Astrocyte of the cerebellum (primary cell): ENCODE measurements around the gene PEAK1.

Source experiments
- DNase-seq: peaks from one replicate; pipeline ENCODE4 v3.0.0-alpha.2; 2011; ENCODE audit warnings: low read depth
- H3K4me3 ChIP-seq: 2 replicates; pipeline ENCODE4 v1.5.1; 2011; ENCODE audit warnings: mild to moderate bottlenecking, low read depth, low read length, moderate library complexity
- CTCF ChIP-seq: IDR thresholded peaks from 2 replicates; pipeline ENCODE4 v1.5.1; 2012; ENCODE audit warnings: low read length, low read depth, moderate library complexity, mild to moderate bottlenecking; ENCODE audit errors: missing control alignments
- in situ Hi-C: cut with HindIII; loops from 2 replicates; pipeline ENCODE4 v1.10.0; 2017; ENCODE audit warnings: low sequenced_read_pairs

The PEAK1 gene

DNA sequence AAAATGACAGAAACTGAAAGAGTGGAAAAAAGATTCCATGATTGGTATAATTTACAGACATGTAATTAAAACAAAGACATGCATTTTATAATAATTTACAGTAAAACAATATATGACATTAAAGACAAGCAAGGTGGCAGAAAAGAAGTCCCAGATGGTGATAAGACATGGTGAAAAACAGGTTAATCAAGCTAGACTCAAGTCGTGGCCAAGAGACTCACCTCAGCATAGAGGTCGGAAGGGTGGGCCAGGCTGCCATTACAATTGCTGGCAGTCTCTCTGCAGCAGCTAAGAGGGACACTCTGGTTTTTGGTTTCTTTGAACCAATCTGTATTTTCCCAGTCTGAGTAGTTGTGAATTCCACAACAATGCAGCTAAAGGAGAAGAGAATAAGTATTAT is 367.3 kb downstream of the PEAK1 start:
- no peak for DNase-seq
- H3K4me3 ChIP-seq: no peak overlapping the region
- in situ Hi-C loops: no loop called here
- no peak for TF ChIP-seq CTCF
